Neural cell (in vitro differentiated cells): ENCODE data around the gene ADAD2.

ENCODE experiments used
- CTCF ChIP-seq: fragments of 450-650 bp; IDR thresholded peaks from 2 replicates; pipeline ENCODE4 v1.5.1; 2014; ENCODE audit warnings: antibody characterized with exemption, mild to moderate bottlenecking, moderate library complexity; ENCODE audit not compliant: poor library complexity, severe bottlenecking
- EP300 ChIP-seq: fragments of 450-650 bp; conservative IDR thresholded peaks from 2 replicates; pipeline ENCODE4 v1.6.1; 2014; ENCODE audit warnings: antibody characterized with exemption, mild to moderate bottlenecking, moderate library complexity; ENCODE audit not compliant: poor library complexity, severe bottlenecking
- EZH2 ChIP-seq: fragments of 200-600, 300-800 bp; shearing (Covaris generic), sonication (generic); IDR thresholded peaks from 2 replicates; pipeline ENCODE4 v1.6.1; 2014; ENCODE audit warnings: antibody characterized with exemption, low read length, borderline replicate concordance, mild to moderate bottlenecking; ENCODE audit not compliant: insufficient read depth, poor library complexity, severe bottlenecking
- POLR2AphosphoS5 ChIP-seq: IDR thresholded peaks from 2 replicates; pipeline ENCODE4 v1.6.1; 2012
- RAD21 ChIP-seq: fragments of 450-650 bp; conservative IDR thresholded peaks from 2 replicates; pipeline ENCODE4 v1.6.1; 2014; ENCODE audit warnings: antibody characterized with exemption, mild to moderate bottlenecking, moderate library complexity
- REST ChIP-seq: IDR thresholded peaks from 2 replicates; pipeline ENCODE4 v1.6.1; 2012; ENCODE audit warnings: borderline replicate concordance

- no peak for TF ChIP-seq CTCF
- TF ChIP-seq EZH2: no peak
- TF ChIP-seq REST: no peak
- TF ChIP-seq EP300: no peak
- no peak for TF ChIP-seq POLR2AphosphoS5
- no peak for TF ChIP-seq RAD21
These were observed 27.3 kb downstream of the ADAD2 start for GRCh38 chr16:84218176-84218823.
